Fibroblast of villous mesenchyme (primary cell): ENCODE results near the gene RHBDL3. TPM values are rescaled to one million over a fixed set of nuclear protein-coding genes. Genes with fewer than 3 reads are reported as not detected.
"Not testable (repeated sequence)": the region's sequence is repeated elsewhere in the genome, so short reads cannot be mapped to it uniquely, and the experiment has no call there.

ENCODE experiments used
- DNase-seq: peaks from one replicate; pipeline ENCODE4 v3.0.0-alpha.2; 2010; ENCODE audit warnings: low read depth
- H3K4me3 ChIP-seq: 2 replicates; pipeline ENCODE4 v1.5.1; 2011; ENCODE audit warnings: low read depth, mild to moderate bottlenecking, low read length
- CTCF ChIP-seq: IDR thresholded peaks from 2 replicates; pipeline ENCODE4 v1.5.1; 2012; ENCODE audit warnings: low read depth, mild to moderate bottlenecking, low read length; ENCODE audit not compliant: insufficient read depth
- total RNA-seq: library from RNA; depleted of rRNA; stranded (reverse); fragments of >200 nt; gene quantifications from 2 replicates; pipeline ENCODE4 v1.2.3, GENCODE V29; 2012

RHBDL3 gene
- total RNA-seq, 1 donor: not detected

GRCh38 chr17:32305049-32305448 is 39.4 kb downstream of the RHBDL3 start:
- no peak for TF ChIP-seq CTCF
- no peak for DNase-seq
- H3K4me3 ChIP-seq: no peak overlapping the region

GRCh38 chr17:32307658-32308057 is 42.0 kb downstream of the RHBDL3 start:
- no peak for TF ChIP-seq CTCF
- H3K4me3 ChIP-seq: no peak overlapping the region
- no peak for DNase-seq

GRCh38 chr17:32311028-32311536 is 45.5 kb downstream of the RHBDL3 start:
- DNase-seq: no peak
- TF ChIP-seq CTCF: no peak
- H3K4me3 ChIP-seq: no peak overlapping the region

GRCh38 chr17:32314636-32315035 is 49.0 kb downstream of the RHBDL3 start:
- no peak for DNase-seq
- no peak for TF ChIP-seq CTCF
- H3K4me3 ChIP-seq: no peak overlapping the region

- no peak for DNase-seq
- TF ChIP-seq CTCF: no peak
- H3K4me3 ChIP-seq: no peak overlapping the region
Observed at GRCh38 chr17:32315171-32315570, 49.5 kb downstream of the RHBDL3 start.

GRCh38 chr17:32316653-32317052 is 51.0 kb downstream of the RHBDL3 start:
- H3K4me3 ChIP-seq, DNase-seq: not testable (repeated sequence)

GRCh38 chr17:32317353-32317752 is 51.7 kb downstream of the RHBDL3 start:
- no peak for TF ChIP-seq CTCF
- no peak overlapping the region for H3K4me3 ChIP-seq
- no peak for DNase-seq
